HG02763 (cell line): ENCODE results near the gene LCE1D.

Experiments
- ATAC-seq: cut with Tn5 transposase; IDR thresholded peaks from one replicate; pipeline ENCODE4 v1.9.1; 2021; ENCODE audit warnings: mild to moderate bottlenecking, moderate library complexity; ENCODE audit not compliant: unreplicated experiment

The LCE1D gene

DNA sequence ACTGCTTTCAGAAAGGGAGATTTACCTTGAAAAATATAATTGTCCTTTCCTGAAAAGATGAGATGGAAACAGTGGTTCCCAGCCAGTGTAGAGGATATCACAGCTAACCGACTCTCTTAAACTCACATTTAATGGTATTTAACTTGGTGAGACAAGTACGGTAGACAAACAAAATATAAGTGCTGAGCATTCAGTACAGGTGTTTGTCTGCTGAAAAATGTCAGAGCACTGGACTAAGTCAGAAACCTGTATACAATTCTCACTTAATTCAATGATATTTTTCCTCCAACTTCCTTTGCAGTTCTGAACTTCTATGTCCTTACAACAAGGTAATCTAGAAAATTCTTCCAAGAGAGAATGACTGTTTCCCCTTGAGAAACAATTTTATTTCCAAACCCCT lies 15.2 kb downstream of the LCE1D start, which contains the start of gene LCE1B:
TSS of gene LCE1B (plus strand) at position 301 of the 400 bp plus-strand sequence. CDS start 476 bp downstream, outside the sequence.
- no peak for ATAC-seq

DNA sequence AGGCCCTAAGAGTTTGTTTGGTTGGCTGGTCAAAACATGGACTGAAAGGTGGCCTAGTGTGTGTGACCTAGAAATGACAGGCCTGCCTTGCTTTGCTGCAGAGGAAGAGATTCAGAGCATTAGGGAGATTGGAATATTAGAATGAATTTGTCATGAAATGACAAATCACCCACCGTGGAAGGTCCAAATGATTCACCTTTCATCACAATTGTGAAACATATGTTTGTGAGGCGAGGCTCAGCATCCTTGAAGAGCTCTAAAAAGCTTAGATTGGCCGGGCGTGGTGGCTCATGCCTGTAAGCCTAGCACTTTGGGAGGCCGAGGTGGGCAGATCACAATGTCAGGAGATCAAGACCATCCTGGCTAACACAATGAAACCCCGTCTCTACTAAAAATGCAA lies 20.8 kb downstream of the LCE1D start:
- ATAC-seq = no peak

DNA sequence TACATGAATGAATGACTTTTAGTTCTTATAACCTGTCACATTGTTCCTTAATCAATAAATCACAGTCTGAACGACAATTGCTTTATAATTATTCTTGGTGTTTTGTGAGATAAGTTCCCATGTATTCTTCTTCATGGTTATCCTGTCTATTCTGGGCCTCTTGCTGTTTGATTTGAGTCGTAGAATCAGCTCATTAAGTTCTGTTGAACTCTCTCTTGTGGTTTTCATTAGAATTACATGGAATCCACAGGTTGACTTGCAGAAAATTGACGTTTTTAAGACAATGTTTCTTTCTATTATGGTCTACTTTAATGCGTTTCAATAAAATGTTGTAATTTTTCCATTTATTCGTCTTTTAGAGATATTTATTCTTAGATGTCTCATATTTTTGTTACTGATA lies 26.8 kb downstream of the LCE1D start:
- ATAC-seq = no peak

DNA sequence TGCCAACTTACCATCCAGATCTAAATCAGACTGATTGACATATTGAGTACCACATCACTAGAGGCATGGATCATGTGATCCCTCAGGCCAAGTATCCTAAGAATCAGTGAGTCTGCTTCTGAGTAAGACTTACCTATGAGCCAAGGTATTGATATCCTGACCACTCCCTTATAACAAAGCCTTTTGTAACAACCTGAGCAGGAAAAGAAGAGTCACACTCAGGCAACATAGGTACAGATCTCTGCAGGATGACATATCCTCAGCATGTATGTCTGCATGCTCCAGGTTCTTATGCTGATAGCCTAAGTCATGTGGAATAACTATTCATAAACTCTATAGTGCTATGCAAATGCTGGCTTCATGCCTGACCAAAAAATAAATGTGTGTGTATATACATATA lies 28.4 kb downstream of the LCE1D start:
- no peak for ATAC-seq

DNA sequence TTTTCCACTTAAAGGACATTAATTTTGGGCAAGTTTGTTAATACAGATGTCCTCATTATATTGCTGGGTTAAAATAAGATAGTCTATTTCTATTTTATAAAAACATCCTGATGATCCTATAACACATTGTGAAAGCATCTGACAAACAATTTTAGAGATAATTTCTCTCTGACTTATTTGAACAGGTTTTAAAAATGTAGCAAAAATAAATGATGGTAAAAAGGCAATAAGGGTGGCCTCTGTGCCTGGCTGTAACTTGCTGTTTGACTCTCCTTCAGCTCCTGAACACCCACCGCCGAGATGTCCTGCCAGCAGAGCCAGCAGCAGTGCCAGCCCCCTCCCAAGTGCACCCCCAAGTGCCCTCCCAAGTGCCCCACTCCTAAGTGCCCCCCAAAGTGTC lies 30.7 kb downstream of the LCE1D start, which contains the start of gene LCE1A:
TSS of gene LCE1A (plus strand) at position 301 of the 400 bp plus-strand sequence. CDS start at position 301, 0 bp downstream.
- no peak for ATAC-seq

DNA sequence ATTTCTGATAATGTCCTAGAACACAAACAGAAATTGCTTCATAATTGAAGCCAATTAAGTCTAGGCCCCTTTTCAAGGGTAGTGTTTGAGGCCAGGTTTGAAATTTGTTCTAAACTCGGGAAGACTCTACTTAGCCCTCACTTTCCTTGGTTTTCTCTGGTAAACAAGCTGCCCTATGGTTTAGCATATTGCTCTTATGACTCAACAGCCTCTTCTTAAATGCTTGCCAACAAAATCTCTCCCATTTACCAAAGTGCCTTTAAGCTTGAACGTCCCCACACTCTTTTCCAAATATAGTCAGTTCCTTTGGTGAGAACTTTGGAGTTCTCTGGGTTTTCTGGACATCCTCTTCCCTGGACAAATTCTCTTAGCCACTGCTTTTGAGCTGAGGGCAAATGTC lies 40.3 kb downstream of the LCE1D start:
- no peak for ATAC-seq

DNA sequence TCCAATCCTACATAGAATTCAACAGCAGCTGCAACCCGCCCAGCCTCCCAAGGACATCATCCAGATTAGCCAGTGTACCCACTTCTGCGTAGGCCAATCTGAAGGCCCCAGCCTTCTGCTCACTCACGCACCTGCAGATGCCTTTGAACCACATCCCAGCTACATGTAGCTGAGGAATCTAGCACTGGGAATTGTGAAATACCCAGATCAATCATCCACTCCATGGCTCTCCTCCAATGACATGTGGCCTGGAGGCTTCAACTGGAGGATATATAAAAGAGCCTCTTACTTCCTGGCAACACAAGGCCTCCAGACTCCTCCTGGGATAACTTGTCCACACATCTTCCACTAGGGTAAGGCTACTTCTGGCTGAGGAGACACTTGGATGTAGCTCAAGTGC lies 46.0 kb downstream of the LCE1D start, which contains the start of gene LCE6A:
TSS of gene LCE6A (plus strand) at position 301 of the 400 bp plus-strand sequence. CDS start 665 bp downstream, outside the sequence.
- ATAC-seq = no peak
